ENCODE results near the gene PRND.
"Not testable (repeated sequence)": the region's sequence is repeated elsewhere in the genome, so short reads cannot be mapped to it uniquely, and the experiment has no call there.

Gene PRND

GRCh38 chr20:4740774-4741431 lies 19.2 kb downstream of the PRND start:
- DNase-seq = peak; percentile 66

- DNase-seq = no peak
Measured at GRCh38 chr20:4748847-4749246, 27.1 kb downstream of the PRND start.

- no peak for DNase-seq
Measured at GRCh38 chr20:4749326-4749725, 27.6 kb downstream of the PRND start.

- DNase-seq = no peak
Measured at GRCh38 chr20:4750381-4750780, 28.7 kb downstream of the PRND start.

GRCh38 chr20:4759100-4759884 lies 37.6 kb downstream of the PRND start:
- DNase-seq = peak; percentile 43

GRCh38 chr20:4763261-4763660 lies 41.6 kb downstream of the PRND start:
- DNase-seq = no peak

- no peak for DNase-seq
Measured at GRCh38 chr20:4763723-4764510, 42.2 kb downstream of the PRND start.

GRCh38 chr20:4764805-4765204 lies 43.1 kb downstream of the PRND start:
- DNase-seq = no peak

GRCh38 chr20:4765681-4766080 lies 44.0 kb downstream of the PRND start:
- no peak for DNase-seq

- no peak for DNase-seq
Measured at GRCh38 chr20:4766631-4767030, 44.9 kb downstream of the PRND start.

- no peak for DNase-seq
Measured at GRCh38 chr20:4767084-4767483, 45.4 kb downstream of the PRND start.

- no peak for DNase-seq
Measured at GRCh38 chr20:4769328-4769727, 47.6 kb downstream of the PRND start.

GRCh38 chr20:4770026-4770425 lies 48.3 kb downstream of the PRND start:
- no peak for DNase-seq

GRCh38 chr20:4771004-4771403 lies 49.3 kb downstream of the PRND start:
- no peak for DNase-seq

- DNase-seq = no peak
Measured at GRCh38 chr20:4772132-4772531, 50.4 kb downstream of the PRND start.

- not testable (repeated sequence) for DNase-seq
Measured at GRCh38 chr20:4773014-4773413, 51.3 kb downstream of the PRND start.

GRCh38 chr20:4773736-4774135 lies 52.0 kb downstream of the PRND start:
- DNase-seq = no peak

- no peak for DNase-seq
Measured at GRCh38 chr20:4774207-4774606, 52.5 kb downstream of the PRND start.

- DNase-seq = no peak
Measured at GRCh38 chr20:4775322-4776078, 53.8 kb downstream of the PRND start.

- no peak for DNase-seq
Measured at GRCh38 chr20:4776079-4776630, 54.4 kb downstream of the PRND start.

Data from activated CD4-positive, alpha-beta T cell treated with anti-CD3 and anti-CD28 coated beads, Interleukin-2, amount 50 U/mL, for 1 hour (primary cell).